HG02642 (cell line): Measurements from ENCODE around the gene KCNMA1.

Source experiments
- ATAC-seq: cut with Tn5 transposase; IDR thresholded peaks from one replicate; pipeline ENCODE4 v1.9.1; 2021; ENCODE audit warnings: mild to moderate bottlenecking; ENCODE audit not compliant: unreplicated experiment, poor library complexity

Gene KCNMA1

GRCh38 chr10:77189520-77189919 is 448.1 kb downstream of the KCNMA1 start:
- ATAC-seq = no peak

GRCh38 chr10:77189075-77189474 is 448.5 kb downstream of the KCNMA1 start:
- no peak for ATAC-seq

DNA sequence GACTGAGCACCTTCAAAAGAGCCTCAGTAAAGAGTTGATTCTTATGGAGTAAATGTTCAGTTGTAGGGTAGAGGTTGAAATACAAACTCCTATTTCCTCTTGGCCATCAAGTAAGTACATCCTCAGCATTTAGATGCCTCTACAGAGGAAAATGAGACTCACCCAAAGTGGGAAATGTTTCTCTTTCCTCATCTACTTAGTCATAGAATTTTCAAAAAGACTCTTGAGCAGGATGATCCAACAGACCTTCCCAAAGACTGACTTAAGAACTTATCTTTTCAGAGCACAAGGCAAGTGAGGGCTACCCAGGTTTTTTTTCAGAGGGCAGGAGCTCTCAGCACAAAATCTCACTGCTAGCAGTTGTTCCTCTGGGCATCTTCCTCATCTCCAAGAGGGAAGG is 449.1 kb downstream of the KCNMA1 start:
- ATAC-seq = no peak

- no peak for ATAC-seq
These were observed 449.6 kb downstream of the KCNMA1 start for GRCh38 chr10:77188000-77188395.

GRCh38 chr10:77187376-77187999 is 450.1 kb downstream of the KCNMA1 start:
- no peak for ATAC-seq

DNA sequence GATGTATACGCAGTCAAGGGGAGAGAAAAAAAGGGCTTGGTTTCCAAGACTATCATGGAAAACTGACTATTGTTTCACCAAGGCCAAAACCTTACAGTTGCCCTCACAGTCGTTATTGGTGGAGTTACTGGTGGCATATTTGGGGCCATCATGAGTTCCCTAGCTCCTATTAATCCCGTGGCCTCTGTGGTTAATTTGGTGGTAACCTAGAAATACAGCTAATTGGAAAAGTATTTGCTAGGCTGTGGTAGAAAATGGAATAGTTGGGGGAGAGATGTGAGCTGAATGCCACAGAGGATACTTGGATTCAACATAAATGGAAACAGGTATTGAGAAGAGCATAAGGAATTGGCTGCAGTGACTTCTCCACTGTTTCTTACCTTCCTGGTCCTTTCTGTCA is 450.7 kb downstream of the KCNMA1 start:
- ATAC-seq = no peak

DNA sequence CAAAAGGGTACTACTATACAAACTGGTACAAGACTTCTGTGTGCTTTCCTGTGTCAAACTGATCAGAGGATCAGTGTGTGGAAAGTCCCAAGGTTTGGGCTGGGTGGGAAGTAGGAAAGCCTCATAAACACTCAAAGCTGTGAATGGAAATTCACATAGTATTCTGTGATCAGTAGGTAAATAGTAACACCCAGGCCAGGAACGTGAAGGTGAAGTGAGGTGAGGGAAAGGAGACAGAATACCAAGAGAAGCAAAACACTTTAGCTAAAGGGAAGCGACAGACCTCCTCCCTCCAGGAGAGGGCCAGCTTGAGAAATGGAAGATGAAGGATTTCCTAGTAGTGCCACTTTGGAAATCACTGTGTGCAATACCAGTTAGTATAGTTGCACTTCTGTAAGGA is 451.9 kb downstream of the KCNMA1 start:
- no peak for ATAC-seq

GRCh38 chr10:77182803-77183202 is 454.8 kb downstream of the KCNMA1 start:
- no peak for ATAC-seq

- ATAC-seq = no peak
These were observed 456.8 kb downstream of the KCNMA1 start for GRCh38 chr10:77180794-77181193.

DNA sequence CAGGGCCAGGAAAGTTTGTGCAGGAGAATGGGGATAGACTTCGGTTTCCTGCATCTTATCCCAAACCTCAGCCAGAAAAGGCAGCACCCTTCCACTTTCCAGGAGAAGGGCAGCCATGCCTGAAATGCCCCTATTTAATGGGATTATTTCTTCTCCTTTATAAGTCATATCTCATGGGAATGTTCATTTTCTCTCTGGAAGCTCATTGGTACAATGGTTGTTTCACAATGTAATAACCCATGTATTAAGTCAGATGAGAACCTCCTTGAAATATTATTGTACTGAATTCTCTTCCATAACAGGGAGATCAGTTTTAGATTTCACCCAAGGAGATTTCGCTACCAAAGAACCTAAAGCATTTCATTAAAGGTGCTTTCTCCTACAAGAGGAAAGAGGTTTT is 457.5 kb downstream of the KCNMA1 start:
- ATAC-seq = no peak

DNA sequence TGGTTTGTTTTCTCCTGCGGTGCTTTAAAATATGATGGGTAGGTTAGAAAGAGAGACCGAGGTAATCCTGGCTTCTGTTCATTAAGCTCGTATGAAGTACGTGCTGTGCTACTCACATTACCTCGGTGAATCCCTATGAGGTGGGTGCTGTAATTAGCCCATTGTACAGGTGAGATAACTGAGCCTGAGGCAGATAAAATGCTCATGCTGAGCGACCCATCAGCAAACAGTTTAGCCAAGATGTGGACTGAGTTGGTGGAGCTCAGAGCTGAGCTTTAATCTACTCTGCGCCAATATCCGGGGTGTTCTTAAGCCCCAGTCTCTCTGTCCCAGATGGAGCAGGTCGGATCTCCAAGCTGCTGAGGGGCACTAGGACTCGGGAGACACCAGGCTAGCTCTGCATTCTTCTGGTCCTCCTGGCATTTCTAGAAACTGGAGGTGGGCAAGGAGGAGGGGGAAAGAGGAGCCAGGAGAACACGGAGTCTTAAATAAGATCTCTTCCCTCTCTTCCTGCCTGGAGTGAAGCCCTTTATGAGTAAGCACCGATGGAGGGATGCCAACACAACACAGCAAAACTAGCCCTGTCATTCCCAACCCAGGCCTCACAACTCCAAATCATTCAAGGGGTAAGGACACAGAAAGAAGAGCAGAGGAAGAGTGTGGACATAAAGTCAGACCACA is 458.5 kb downstream of the KCNMA1 start:
- no peak for ATAC-seq

- ATAC-seq = no peak
These were observed 460.0 kb downstream of the KCNMA1 start for GRCh38 chr10:77177589-77177988.

GRCh38 chr10:77177161-77177560 is 460.4 kb downstream of the KCNMA1 start:
- ATAC-seq = no peak

DNA sequence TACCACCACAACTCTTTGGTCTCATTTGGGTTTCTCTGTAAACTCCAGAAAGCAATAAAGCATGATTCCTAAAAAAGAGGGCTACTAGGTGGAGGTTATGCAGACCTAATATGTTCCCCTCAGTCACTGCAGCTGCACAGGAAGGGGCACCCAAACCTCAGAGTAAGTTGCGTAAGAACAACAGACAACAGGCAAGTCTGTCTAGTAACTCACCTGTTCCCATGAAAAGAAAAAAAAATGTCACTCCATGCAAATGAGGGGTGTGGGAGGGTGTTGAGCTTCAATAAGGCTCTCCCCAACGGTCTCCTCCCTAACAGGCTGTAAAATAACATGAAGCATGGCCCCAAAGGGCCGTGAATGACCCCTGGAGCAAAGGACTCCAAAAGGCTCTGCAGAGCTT is 461.4 kb downstream of the KCNMA1 start:
- ATAC-seq = no peak

GRCh38 chr10:77175631-77176222 is 461.9 kb downstream of the KCNMA1 start:
- no peak for ATAC-seq

GRCh38 chr10:77173615-77174461 is 463.8 kb downstream of the KCNMA1 start:
- ATAC-seq = peak; percentile 71

DNA sequence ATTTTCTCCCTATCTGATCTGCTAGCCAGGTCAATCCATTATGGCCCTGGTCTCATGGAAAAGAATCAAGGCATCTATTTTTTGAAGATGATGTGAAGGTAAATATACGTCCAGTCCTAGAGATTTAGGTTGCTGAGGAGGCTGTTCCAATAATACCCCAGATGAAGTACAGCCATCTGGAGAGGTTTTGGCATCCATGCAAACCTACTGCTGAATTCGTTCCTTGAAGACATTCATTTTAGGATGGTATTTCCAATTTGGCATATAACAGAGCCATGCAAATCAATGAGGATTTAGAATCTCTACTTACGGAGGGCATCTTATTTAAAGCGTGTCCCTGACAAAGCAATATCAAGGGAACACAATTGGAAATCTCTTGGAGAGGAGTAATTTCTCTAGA is 465.5 kb downstream of the KCNMA1 start:
- no peak for ATAC-seq

DNA sequence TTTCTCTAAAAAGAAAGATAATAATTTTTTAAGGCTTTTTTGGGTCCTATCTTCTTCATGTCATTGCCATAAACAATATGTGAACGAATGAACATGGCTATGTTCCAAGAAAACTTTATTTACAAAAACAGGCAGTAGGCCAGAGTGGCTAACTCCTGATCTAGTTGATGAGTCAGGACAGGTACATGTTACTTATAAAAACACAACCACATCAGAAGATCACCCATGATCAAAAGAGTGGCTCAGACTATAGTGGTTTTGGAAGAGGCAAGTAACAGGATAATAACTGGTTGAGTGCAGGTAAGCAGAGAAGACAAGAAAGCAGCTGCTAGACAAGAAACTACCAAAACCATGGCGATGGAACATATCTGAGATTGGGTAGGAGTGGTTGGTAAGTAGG is 468.7 kb downstream of the KCNMA1 start:
- no peak for ATAC-seq

DNA sequence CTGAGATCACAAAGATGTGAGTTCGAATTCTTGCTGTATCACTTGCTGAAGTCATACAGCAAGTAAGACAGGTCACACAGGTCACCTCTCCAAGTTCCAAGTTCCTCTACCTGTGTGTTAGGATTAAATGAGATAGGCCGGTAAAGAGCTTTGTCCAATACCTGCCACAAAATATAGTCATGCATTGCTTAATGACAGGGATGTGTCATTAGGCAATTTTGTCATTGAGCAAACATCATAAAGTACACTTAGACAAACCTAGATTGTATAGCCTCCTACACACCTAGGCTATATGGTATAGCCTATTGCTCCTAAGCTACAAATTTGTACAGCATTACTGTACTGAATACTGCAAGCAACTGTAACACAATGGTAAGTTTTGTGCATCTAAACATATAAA is 469.4 kb downstream of the KCNMA1 start:
- ATAC-seq = no peak

GRCh38 chr10:77165445-77166208 is 472.0 kb downstream of the KCNMA1 start:
- peak; percentile 64 for ATAC-seq
